K562 (cell line): ENCODE data around the gene MFAP3. TPM values are rescaled to one million over a fixed set of nuclear protein-coding genes. Genes with fewer than 3 reads are reported as not detected.

ENCODE experiments used
- BRF1 ChIP-seq: IDR thresholded peaks from 3 replicates; pipeline ENCODE4 v1.6.1; 2011; ENCODE audit warnings: borderline replicate concordance, mild to moderate bottlenecking; ENCODE audit not compliant: insufficient read length; ENCODE audit errors: extremely low read depth
- CBX3 ChIP-seq, 2 experiments: IDR thresholded peaks; 1 replicate in 1 of 2; 2 replicates in 1 of 2; pipeline ENCODE4 v1.6.1; 2012; ENCODE audit warnings: inconsistent platforms in 2 of 2, low read length in 2 of 2, borderline replicate concordance in 1 of 2, control low read depth in 1 of 2
- COPS2 ChIP-seq: fragments of 450-650 bp; conservative IDR thresholded peaks from 2 replicates; pipeline ENCODE4 v1.6.1; 2016; ENCODE audit warnings: mild to moderate bottlenecking, moderate library complexity
- CREM ChIP-seq: IDR thresholded peaks from 2 replicates; pipeline ENCODE4 v1.6.1; 2014; ENCODE audit warnings: antibody characterized with exemption, low read depth
- CUX1 ChIP-seq: fragments of 200-800 bp; sonication (Bioruptor generic); IDR thresholded peaks from 2 replicates; pipeline ENCODE4 v1.6.1; 2016; ENCODE audit warnings: missing genetic modification characterization, missing compliant biosample characterization
- DLX4 ChIP-seq: fragments of 250-450 bp; sonication (Bioruptor Pico); IDR thresholded peaks from 2 replicates; pipeline ENCODE4 v1.6.1; 2021; ENCODE audit warnings: mild to moderate bottlenecking
- E2F4 ChIP-seq: sonication (generic); formaldehyde crosslinking; IDR thresholded peaks from 2 replicates; pipeline ENCODE4 v1.8.0; 2022; ENCODE audit warnings: mild to moderate bottlenecking, low read depth, missing genetic modification reagents
- GABPB2 ChIP-seq: fragments of 250-450 bp; sonication (Bioruptor Pico); conservative IDR thresholded peaks from 2 replicates; pipeline ENCODE4 v1.5.1; 2021; ENCODE audit warnings: mild to moderate bottlenecking
- GTF2A2 ChIP-seq: IDR thresholded peaks from 2 replicates; pipeline ENCODE4 v1.6.1; 2016; ENCODE audit warnings: mild to moderate bottlenecking, missing genetic modification characterization, missing compliant biosample characterization
- KLF10 ChIP-seq: fragments of 250-450 bp; sonication (Bioruptor Pico); IDR thresholded peaks from 2 replicates; pipeline ENCODE4 v1.6.1; 2021; ENCODE audit warnings: matching md5 sums
- POLR3G ChIP-seq: IDR thresholded peaks from 2 replicates; pipeline ENCODE4 v1.6.1; 2011; ENCODE audit not compliant: insufficient read length, insufficient replicate concordance; ENCODE audit errors: extremely low read depth
- TEAD1 ChIP-seq, 2 experiments: fragments of 450-650 bp in 1 of 2; sonication (generic) in 1 of 2; formaldehyde crosslinking; IDR thresholded peaks; 2 replicates each; pipeline versions ENCODE4 v1.4.0 to v1.8.0; 2020 to 2022; ENCODE audit warnings: mild to moderate bottlenecking in 2 of 2, missing genetic modification reagents in 1 of 2
- TFAP4 ChIP-seq: sonication (generic); formaldehyde crosslinking; IDR thresholded peaks from 2 replicates; pipeline ENCODE4 v1.8.0; 2022; ENCODE audit warnings: missing genetic modification reagents, mild to moderate bottlenecking, moderate library complexity, borderline replicate concordance
- ZNF124 ChIP-seq: sonication (generic); formaldehyde crosslinking; IDR thresholded peaks from 2 replicates; pipeline ENCODE4 v1.8.1; 2022; ENCODE audit warnings: missing genetic modification reagents
- ZNF197 ChIP-seq: fragments of 200-800 bp; sonication (Bioruptor generic); IDR thresholded peaks from 2 replicates; pipeline ENCODE4 v1.6.1; 2016; ENCODE audit warnings: low read depth, missing genetic modification characterization, missing compliant biosample characterization
- polyA plus RNA-seq, 8 experiments: library from polyadenylated mRNA; depleted of rRNA in 4 of 8; stranded (reverse) in 5 of 8; unstranded in 3 of 8; fragments of >200 nt; fragmentation: Nextera tagmentation in 2 of 8; fragmentation: Illumina TruSeq in 1 of 8; extraction: Ambion mirVana in 2 of 8; extraction: Trizol in 1 of 8; gene quantifications; 2 replicates each; pipeline versions ENCODE4 v1.2.1 to v1.2.3, GENCODE V29; 2011 to 2014; ENCODE audit warnings: inconsistent platforms in 1 of 8, missing spikeins in 1 of 8
- total RNA-seq, 7 experiments: library from RNA; depleted of rRNA in 6 of 7; stranded (reverse); fragments of >200 nt in 6 of 7; fragmentation: Illumina TruSeq in 2 of 7; extraction: Trizol in 2 of 7; gene quantifications; 2 replicates each; pipeline versions ENCODE4 v1.2.1 to v1.2.3, GENCODE V29; 2011 to 2021; ENCODE audit warnings: low replicate concordance in 1 of 7
- TF ChIP-seq, protein P1 (sequence below), 2 experiments: fragments of 450-650 bp in 1 of 2; sonication (generic) in 1 of 2; formaldehyde crosslinking; conservative IDR thresholded peaks; 2 replicates each; pipeline versions ENCODE4 v1.4.0 to v1.8.1; 2020 to 2022; ENCODE audit warnings: mild to moderate bottlenecking in 1 of 2, missing genetic modification reagents in 1 of 2
- TF ChIP-seq, protein P2 (sequence below): fragments of 450-650 bp; IDR thresholded peaks from one replicate; pipeline ENCODE4 v1.6.1; 2018; ENCODE audit warnings: mild to moderate bottlenecking, moderate library complexity; ENCODE audit not compliant: partially characterized antibody

MFAP3 gene
- total and polyA plus RNA-seq, 9 of the 15 experiments (the other 6 are each of a cell fraction or from before 2014, with no cell fraction given), result 9.5 to 39.1 (median 20.7) TPM

DNA sequence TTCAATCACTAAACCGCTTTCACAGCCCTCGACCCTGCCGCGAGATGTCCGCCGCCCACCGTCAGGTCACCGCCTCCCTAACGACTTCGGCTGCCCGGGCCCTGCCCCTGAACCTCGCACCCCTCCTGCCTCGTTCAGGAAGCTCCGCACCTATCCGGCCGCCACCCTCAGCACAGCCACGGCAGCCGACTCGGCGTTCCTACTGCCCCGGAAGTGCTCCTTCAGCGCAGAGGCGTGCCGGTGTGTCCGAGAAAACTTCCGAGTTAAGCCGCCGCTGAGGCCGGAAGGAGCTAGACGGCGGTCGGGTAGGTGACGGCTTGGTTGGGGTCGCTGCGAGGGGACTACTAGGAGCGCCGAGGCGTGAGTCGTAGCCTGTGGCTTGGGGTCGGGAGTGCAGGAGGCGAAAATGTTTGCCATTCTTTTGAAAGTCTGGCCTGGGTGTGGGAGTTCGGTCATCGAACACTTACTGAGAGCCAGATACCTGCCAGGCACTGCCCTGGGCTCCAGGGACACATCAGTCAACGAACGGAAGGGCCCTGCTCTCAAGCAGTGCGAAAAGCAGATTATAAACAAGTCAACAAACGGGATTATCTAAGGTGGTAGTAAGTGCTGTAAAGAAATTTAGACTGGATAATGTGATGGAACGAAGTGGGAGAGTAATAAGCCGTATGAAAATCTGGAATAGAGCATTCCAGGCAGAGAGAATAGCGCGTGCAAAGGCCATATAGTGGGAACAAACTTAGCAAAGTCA lies at the start of gene MFAP3, which contains the start of gene FAM114A2 (continued):
- TF ChIP-seq ZNF124 (CRISPR knock-in tag), result no peak
- TF ChIP-seq COPS2, result no peak
- TF ChIP-seq CREM, result peak; percentile 82
- TF ChIP-seq DLX4 (CRISPR knock-in tag), result no peak
- TF ChIP-seq TEAD1 (CRISPR knock-in tag; IDR thresholded peaks at IDR 0.05), result 0 out of 4 replicates have a peak, but pooled peaks of 1 of the 2 experiments have one; percentile 43
- TF ChIP-seq GABPB2 (CRISPR knock-in tag), result no peak
- TF ChIP-seq CUX1 (CRISPR knock-in tag), result no peak
- TF ChIP-seq, protein P1, sequence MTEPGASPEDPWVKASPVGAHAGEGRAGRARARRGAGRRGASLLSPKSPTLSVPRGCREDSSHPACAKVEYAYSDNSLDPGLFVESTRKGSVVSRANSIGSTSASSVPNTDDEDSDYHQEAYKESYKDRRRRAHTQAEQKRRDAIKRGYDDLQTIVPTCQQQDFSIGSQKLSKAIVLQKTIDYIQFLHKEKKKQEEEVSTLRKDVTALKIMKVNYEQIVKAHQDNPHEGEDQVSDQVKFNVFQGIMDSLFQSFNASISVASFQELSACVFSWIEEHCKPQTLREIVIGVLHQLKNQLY (CRISPR knock-in tag; conservative IDR thresholded peaks at IDR 0.05), result no peak
- TF ChIP-seq KLF10, result no peak
- TF ChIP-seq BRF1, result no peak
- TF ChIP-seq E2F4 (CRISPR knock-in tag), result no peak
- no peak for TF ChIP-seq GTF2A2
- TF ChIP-seq POLR3G, result no peak
- TF ChIP-seq CBX3 (IDR thresholded peaks at IDR 0.05; ENCODE audit: borderline replicate concordance in 1 of 2, low read length in 2 of 2), result peak in 1 of 2 experiments; percentile 65; a peak in 1 of 3 replicates
- TF ChIP-seq TFAP4 (CRISPR knock-in tag), result peak; percentile 87
- TF ChIP-seq ZNF197 (CRISPR knock-in tag), result no peak
- TF ChIP-seq, protein P2, sequence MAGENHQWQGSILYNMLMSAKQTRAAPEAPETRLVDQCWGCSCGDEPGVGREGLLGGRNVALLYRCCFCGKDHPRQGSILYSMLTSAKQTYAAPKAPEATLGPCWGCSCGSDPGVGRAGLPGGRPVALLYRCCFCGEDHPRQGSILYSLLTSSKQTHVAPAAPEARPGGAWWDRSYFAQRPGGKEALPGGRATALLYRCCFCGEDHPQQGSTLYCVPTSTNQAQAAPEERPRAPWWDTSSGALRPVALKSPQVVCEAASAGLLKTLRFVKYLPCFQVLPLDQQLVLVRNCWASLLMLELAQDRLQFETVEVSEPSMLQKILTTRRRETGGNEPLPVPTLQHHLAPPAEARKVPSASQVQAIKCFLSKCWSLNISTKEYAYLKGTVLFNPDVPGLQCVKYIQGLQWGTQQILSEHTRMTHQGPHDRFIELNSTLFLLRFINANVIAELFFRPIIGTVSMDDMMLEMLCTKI, result no peak
